NCI-H510A (cell line): ENCODE measurements around the gene TPCN1.
"Not testable (repeated sequence)": the region's sequence is repeated elsewhere in the genome, so short reads cannot be mapped to it uniquely, and the experiment has no call there.

Experiments
- DNase-seq: peaks from one replicate; lab custom pipeline; 2025; lab: John Stamatoyannopoulos, UW

Gene TPCN1

GRCh38 chr12:113196990-113197389, 24.3 kb upstream of the TPCN1 start:
- no peak for DNase-seq

GRCh38 chr12:113197518-113198077, 23.7 kb upstream of the TPCN1 start:
- no peak for DNase-seq

GRCh38 chr12:113198296-113198695, 23.0 kb upstream of the TPCN1 start:
- DNase-seq, result no peak

GRCh38 chr12:113200021-113200797, 21.1 kb upstream of the TPCN1 start:
- no peak for DNase-seq

GRCh38 chr12:113201187-113202177, 19.8 kb upstream of the TPCN1 start:
- no peak for DNase-seq

GRCh38 chr12:113202300-113203075, 18.8 kb upstream of the TPCN1 start:
- no peak for DNase-seq

- DNase-seq, result no peak
These were observed 17.2 kb upstream of the TPCN1 start for GRCh38 chr12:113203852-113204760.

GRCh38 chr12:113204804-113205203, 16.5 kb upstream of the TPCN1 start:
- no peak for DNase-seq

GRCh38 chr12:113206802-113207201, 14.5 kb upstream of the TPCN1 start:
- not testable (repeated sequence) for DNase-seq

- no peak for DNase-seq
These were observed 13.6 kb upstream of the TPCN1 start for GRCh38 chr12:113207613-113208040.

- no peak for DNase-seq
These were observed 13.0 kb upstream of the TPCN1 start for GRCh38 chr12:113208041-113208934.

- no peak for DNase-seq
These were observed 10.1 kb upstream of the TPCN1 start for GRCh38 chr12:113211160-113211559.

- DNase-seq, result no peak
These were observed 6.3 kb upstream of the TPCN1 start for GRCh38 chr12:113214895-113215400.

GRCh38 chr12:113216027-113216426, 5.2 kb upstream of the TPCN1 start:
- DNase-seq, result no peak

- DNase-seq, result peak; percentile 46
These were observed 577 bp upstream of the TPCN1 start for GRCh38 chr12:113220593-113221180.

- DNase-seq, result no peak
These were observed 899 bp downstream of the TPCN1 start for GRCh38 chr12:113221997-113222729.

GRCh38 chr12:113222730-113223531, 1.7 kb downstream of the TPCN1 start:
- DNase-seq, result peak; percentile 41
